ENCODE results near the gene BLOC1S4.

BLOC1S4 gene

DNA sequence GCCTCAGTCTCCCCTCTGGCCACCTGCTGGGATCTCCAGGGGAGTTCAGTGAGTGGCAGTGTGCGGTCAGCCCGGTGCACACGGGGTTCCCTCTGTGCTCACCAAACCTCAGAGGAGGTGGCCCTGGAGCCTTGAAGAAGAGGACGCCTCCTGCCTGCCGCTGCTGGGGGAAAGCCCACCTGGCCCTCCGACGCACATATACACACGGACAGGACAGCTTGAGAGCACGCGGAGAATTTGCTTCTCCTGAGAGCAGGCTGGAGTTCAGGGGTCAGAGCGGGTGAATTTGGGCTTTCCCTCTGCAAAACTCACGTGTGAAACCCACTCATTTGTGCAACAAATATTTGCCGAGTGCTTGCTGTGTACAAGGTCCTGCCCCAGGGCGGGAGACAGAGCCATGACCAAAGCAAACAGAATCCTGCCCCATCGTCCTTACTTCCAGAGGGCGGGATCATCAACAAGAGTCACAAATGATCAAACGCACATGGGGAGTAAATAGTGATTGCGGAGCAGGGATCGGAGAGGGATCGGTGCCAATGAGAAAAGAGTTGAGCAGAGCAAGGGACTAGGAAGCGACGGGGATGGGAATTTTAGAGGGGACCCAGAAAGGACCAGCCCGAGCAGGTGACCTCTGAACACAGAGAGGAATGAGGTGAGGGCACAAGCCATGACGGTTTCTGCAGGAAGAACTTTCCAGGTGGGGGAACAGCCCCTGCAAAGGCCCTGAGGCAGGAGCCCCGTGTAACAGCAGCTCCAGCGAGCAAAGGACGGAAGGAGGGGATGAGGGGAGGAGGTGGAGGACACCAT, 17.6 kb downstream of the BLOC1S4 start:
- TF ChIP-seq, protein P1, sequence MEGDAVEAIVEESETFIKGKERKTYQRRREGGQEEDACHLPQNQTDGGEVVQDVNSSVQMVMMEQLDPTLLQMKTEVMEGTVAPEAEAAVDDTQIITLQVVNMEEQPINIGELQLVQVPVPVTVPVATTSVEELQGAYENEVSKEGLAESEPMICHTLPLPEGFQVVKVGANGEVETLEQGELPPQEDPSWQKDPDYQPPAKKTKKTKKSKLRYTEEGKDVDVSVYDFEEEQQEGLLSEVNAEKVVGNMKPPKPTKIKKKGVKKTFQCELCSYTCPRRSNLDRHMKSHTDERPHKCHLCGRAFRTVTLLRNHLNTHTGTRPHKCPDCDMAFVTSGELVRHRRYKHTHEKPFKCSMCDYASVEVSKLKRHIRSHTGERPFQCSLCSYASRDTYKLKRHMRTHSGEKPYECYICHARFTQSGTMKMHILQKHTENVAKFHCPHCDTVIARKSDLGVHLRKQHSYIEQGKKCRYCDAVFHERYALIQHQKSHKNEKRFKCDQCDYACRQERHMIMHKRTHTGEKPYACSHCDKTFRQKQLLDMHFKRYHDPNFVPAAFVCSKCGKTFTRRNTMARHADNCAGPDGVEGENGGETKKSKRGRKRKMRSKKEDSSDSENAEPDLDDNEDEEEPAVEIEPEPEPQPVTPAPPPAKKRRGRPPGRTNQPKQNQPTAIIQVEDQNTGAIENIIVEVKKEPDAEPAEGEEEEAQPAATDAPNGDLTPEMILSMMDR (IDR thresholded peaks at IDR 0.05; ENCODE audit: extremely low read depth, missing control alignments), result no peak
- DNase-seq (ENCODE audit: low spot score), result no peak

DNA sequence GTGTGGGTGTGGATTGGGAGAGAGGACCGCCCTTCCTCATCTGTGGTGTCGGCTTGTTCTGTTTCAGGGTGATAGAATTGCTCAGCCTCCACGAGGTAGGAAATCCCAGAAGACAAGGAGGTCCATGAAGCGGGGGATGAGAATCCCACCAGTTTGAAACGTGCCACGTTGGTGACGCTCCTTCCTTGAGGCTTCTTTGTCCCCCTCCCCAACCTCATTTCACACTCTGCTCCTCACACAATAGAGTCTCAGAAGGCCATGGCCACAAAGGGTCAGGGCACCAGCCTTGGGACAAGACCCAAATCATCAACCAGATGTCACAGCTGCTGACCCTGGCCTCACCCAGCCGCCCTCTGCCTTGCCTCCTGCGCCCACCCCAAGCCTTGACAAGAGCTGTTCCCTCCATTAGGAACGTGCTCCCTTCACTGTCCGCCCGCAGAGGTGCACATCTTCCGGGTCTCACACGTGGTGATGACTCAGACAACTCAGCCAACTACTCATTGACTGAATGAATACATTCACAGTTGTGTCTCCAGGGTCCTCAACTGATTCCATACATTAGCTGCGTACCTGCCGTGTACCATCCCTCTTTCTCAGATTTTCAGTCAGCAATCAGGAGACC, 18.3 kb downstream of the BLOC1S4 start:
- no peak for DNase-seq (ENCODE audit: low spot score)
- TF ChIP-seq, protein P1 (IDR thresholded peaks at IDR 0.05; ENCODE audit: extremely low read depth, missing control alignments), result no peak

DNA sequence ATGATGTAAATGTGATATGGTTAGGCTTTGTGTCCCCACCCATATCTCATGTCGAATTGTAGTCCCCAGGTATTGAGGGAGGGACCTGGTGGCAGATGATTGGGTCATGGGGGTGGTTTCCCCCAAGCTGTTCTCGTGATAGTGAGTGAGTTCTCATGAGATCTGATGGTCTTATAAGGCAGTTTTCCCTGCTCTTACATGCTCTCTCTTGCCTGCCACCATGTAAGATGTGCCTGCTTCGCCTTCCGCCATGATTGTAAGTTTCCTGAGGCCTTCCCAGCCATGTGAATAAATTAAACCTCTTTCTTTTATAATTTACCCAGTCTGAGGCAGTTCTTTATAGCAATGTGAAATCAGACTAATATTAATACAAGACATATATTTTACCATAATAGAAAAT, 23.9 kb downstream of the BLOC1S4 start:
- DNase-seq (ENCODE audit: low spot score), result no peak
- TF ChIP-seq, protein P1 (IDR thresholded peaks at IDR 0.05; ENCODE audit: extremely low read depth, missing control alignments), result no peak

DNA sequence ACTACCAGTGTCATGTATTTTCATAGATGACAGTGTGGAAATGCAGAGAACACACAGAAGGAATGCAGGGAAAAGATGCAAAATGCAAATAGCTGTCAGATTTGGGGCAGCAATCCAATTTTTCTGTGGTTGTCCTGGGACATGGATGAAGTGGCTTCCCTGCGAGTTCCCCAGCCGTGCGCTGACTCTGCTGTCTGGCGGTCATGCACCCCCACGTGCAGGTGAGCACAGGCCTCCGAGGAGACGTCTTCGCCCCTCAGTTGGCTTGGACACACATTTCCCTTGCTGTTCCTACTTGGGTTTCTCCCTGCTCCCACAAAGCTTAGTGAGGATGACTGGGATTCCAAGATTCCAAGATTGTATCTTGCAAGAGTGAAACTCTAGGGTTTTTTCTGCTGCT, 24.4 kb downstream of the BLOC1S4 start:
- DNase-seq (ENCODE audit: low spot score), result no peak
- TF ChIP-seq, protein P1 (IDR thresholded peaks at IDR 0.05; ENCODE audit: extremely low read depth, missing control alignments), result no peak

DNA sequence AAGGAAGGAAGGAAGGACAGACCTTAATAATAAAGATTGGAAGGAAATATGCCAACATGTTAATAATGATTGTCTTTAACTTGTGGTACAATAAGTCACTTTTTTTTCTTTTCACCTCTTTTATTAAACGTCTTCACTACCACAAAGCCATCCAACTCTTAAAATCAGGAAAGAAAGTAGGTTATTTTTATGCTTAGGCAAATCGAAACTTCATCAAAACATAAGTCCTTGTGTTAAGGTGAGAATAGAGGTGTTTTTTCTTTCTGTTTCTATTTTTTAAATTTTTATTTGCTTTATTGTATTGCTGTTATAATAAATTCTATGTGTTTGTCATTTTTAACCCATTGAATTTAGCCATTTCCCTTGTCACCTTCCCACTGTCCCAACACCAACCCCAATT, 26.5 kb downstream of the BLOC1S4 start:
- TF ChIP-seq, protein P1 (IDR thresholded peaks at IDR 0.05; ENCODE audit: extremely low read depth, missing control alignments), result no peak
- DNase-seq (ENCODE audit: low spot score), result no peak

DNA sequence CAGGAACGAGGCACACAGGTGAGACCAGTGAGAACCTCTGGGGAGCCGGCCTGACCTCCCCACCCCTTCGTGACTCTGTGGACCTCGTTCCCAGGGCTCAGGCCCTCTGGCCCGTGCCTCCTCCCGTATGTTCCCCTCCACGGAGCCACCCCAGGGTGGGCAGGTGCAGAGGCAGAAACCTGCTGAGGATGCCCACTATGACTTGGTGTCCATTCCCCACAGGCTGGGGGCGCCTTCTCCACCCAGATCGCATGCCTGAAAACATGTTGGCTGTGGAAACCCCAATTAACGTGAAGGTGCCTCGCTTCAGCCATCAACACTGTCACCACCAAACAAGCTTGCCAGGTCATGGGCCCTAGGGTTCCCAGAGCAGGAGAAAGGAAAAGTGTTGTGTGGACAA, 27.0 kb downstream of the BLOC1S4 start:
- TF ChIP-seq, protein P1 (IDR thresholded peaks at IDR 0.05; ENCODE audit: extremely low read depth, missing control alignments), result no peak
- DNase-seq (ENCODE audit: low spot score), result no peak

DNA sequence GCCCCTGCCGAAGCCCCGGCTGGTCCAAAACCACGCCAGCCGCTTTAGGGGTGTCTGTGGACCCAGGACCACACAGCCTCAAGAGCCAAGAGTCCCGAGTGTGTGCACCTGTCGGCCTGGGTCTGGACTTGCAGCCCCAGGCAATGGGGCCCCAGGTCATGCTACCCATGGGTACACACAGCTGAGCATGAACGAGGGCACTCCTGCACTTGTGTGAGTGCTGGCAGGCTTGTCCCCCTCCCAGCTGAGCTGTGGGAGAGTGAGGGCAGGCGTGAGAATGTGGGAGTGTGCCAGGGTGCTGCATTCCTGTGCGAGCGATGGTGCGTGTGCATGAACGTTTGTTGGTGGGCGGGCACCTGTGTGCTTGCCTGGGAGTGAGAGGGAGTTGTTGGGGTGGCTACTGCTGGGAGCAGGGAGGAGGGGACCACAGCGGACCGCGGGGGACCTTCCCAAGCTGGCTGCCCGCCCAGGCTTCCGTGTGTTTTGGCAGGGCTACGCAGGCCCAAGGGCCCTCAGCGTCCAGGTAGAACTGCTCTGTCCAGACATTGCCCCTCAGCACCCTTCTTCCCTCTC, 30.8 kb downstream of the BLOC1S4 start:
- no peak for DNase-seq (ENCODE audit: low spot score)
- TF ChIP-seq, protein P1 (IDR thresholded peaks at IDR 0.05; ENCODE audit: extremely low read depth, missing control alignments), result no peak

Data from GM20000 (cell line).